ENCODE results near the gene ATG4D.
"Not testable (repeated sequence)": the region's sequence is repeated elsewhere in the genome, so short reads cannot be mapped to it uniquely, and the experiment has no call there.

GRCh38 chr19:10539016-10539415 is 4.7 kb upstream of the ATG4D start:
- TF ChIP-seq CTCF (IDR thresholded peaks at IDR 0.05; ENCODE audit: insufficient read depth, low read length, poor library complexity, severe bottlenecking); EZH2phosphoT487 (conservative IDR thresholded peaks at IDR 0.05; ENCODE audit: low read length): not testable (repeated sequence)
